Measurements from ENCODE around the gene LRRC4C. TPM values are rescaled to one million over a fixed set of nuclear protein-coding genes. Genes with fewer than 3 reads are reported as not detected.

Gene LRRC4C
- total RNA-seq, 1 donor from 2014 or later: 1.3 TPM

- no peaks in the 10 kb centered on the region for H3K36me3 Mint-ChIP-seq (ENCODE audit: insufficient read depth)
- TF ChIP-seq CTCF (IDR thresholded peaks at IDR 0.05; ENCODE audit: unreplicated experiment): no peak
Measured at GRCh38 chr11:41245704-41246398, 213.6 kb downstream of the LRRC4C start.

GRCh38 chr11:41245184-41245583, 214.3 kb downstream of the LRRC4C start:
- Mint-ChIP-seq H3K27me3 (no peaks in the 10 kb centered on the region), H3K4me1 (ENCODE audit: low read depth) (no peaks in the 10 kb centered on the region), H3K27ac (no peak overlapping the region), H3K9me3 (ENCODE audit: low read depth) (no peaks in the 10 kb centered on the region), H3K36me3 (ENCODE audit: insufficient read depth) (no peaks in the 10 kb centered on the region), H3K4me3 (ENCODE audit: low read depth) (no peak overlapping the region)
- no peak for TF ChIP-seq CTCF (IDR thresholded peaks at IDR 0.05; ENCODE audit: unreplicated experiment)
- DNase-seq (ENCODE audit: low spot score, unreplicated experiment): no peak

More at GRCh38 chr11:41245704-41246398, 213.6 kb downstream of the LRRC4C start:
- H3K9me3 Mint-ChIP-seq (ENCODE audit: low read depth): no peaks in the 10 kb centered on the region
- no peak for DNase-seq (ENCODE audit: low spot score, unreplicated experiment)
- no peak overlapping the region for H3K27ac Mint-ChIP-seq
- H3K4me3 Mint-ChIP-seq (ENCODE audit: low read depth): no peak overlapping the region
- H3K4me1 Mint-ChIP-seq (ENCODE audit: low read depth): no peaks in the 10 kb centered on the region
- H3K27me3 Mint-ChIP-seq: no peaks in the 10 kb centered on the region

- H3K36me3 Mint-ChIP-seq (ENCODE audit: insufficient read depth): no peaks in the 10 kb centered on the region
- TF ChIP-seq CTCF (IDR thresholded peaks at IDR 0.05; ENCODE audit: unreplicated experiment): no peak
- H3K9me3 Mint-ChIP-seq (ENCODE audit: low read depth): peaks cover 4% of the 10 kb centered on the region
- H3K4me1 Mint-ChIP-seq (ENCODE audit: low read depth): peaks cover 13% of the 10 kb centered on the region
- no peaks in the 10 kb centered on the region for H3K27me3 Mint-ChIP-seq
- H3K27ac Mint-ChIP-seq: no peak overlapping the region
- H3K4me3 Mint-ChIP-seq (ENCODE audit: low read depth): no peak overlapping the region
- DNase-seq (ENCODE audit: low spot score, unreplicated experiment): no peak
Measured at GRCh38 chr11:41237382-41237781, 222.1 kb downstream of the LRRC4C start.

GRCh38 chr11:41235668-41236067, 223.8 kb downstream of the LRRC4C start:
- no peak for TF ChIP-seq CTCF (IDR thresholded peaks at IDR 0.05; ENCODE audit: unreplicated experiment)
- Mint-ChIP-seq H3K4me1 (ENCODE audit: low read depth) (peaks cover 13% of the 10 kb centered on the region), H3K27me3 (no peaks in the 10 kb centered on the region), H3K9me3 (ENCODE audit: low read depth) (peaks cover 4% of the 10 kb centered on the region), H3K27ac (no peak overlapping the region), H3K36me3 (ENCODE audit: insufficient read depth) (no peaks in the 10 kb centered on the region), H3K4me3 (ENCODE audit: low read depth) (no peak overlapping the region)
- DNase-seq (ENCODE audit: low spot score, unreplicated experiment): no peak

- no peak overlapping the region for H3K4me3 Mint-ChIP-seq (ENCODE audit: low read depth)
- H3K9me3 Mint-ChIP-seq (ENCODE audit: low read depth): peaks cover 3% of the 10 kb centered on the region
- no peak for DNase-seq (ENCODE audit: low spot score, unreplicated experiment)
Measured at GRCh38 chr11:41225856-41226633, 233.4 kb downstream of the LRRC4C start.

More at GRCh38 chr11:41225856-41226633, 233.4 kb downstream of the LRRC4C start:
- peaks cover 6% of the 10 kb centered on the region for H3K4me1 Mint-ChIP-seq (ENCODE audit: low read depth)
- no peak for TF ChIP-seq CTCF (IDR thresholded peaks at IDR 0.05; ENCODE audit: unreplicated experiment)
- no peaks in the 10 kb centered on the region for H3K27me3 Mint-ChIP-seq
- no peaks in the 10 kb centered on the region for H3K36me3 Mint-ChIP-seq (ENCODE audit: insufficient read depth)
- no peak overlapping the region for H3K27ac Mint-ChIP-seq

Measured in progenitor cell of endocrine pancreas (in vitro differentiated cells).